Uterus (tissue), 2 donors: Measurements from ENCODE around the gene KCTD21.

ENCODE experiments used
- POLR2A ChIP-seq, 2 donors: fragments of 450-650 bp; IDR thresholded peaks; one replicate each; pipeline ENCODE4 v1.6.1; 2016; ENCODE audit warnings: antibody characterized with exemption in 2 of 2, mild to moderate bottlenecking in 1 of 2, moderate library complexity in 1 of 2
- TF ChIP-seq, protein P1 (sequence below), 4 experiments: fragments of 200-600 bp in 2 of 4; fragments of 450-650 bp in 2 of 4; sonication (generic) in 2 of 4; IDR thresholded peaks; one replicate each; pipeline ENCODE4 v1.5.1; 2016 to 2019; ENCODE audit warnings: antibody characterized with exemption in 4 of 4, mild to moderate bottlenecking in 2 of 4, moderate library complexity in 1 of 4

DNA sequence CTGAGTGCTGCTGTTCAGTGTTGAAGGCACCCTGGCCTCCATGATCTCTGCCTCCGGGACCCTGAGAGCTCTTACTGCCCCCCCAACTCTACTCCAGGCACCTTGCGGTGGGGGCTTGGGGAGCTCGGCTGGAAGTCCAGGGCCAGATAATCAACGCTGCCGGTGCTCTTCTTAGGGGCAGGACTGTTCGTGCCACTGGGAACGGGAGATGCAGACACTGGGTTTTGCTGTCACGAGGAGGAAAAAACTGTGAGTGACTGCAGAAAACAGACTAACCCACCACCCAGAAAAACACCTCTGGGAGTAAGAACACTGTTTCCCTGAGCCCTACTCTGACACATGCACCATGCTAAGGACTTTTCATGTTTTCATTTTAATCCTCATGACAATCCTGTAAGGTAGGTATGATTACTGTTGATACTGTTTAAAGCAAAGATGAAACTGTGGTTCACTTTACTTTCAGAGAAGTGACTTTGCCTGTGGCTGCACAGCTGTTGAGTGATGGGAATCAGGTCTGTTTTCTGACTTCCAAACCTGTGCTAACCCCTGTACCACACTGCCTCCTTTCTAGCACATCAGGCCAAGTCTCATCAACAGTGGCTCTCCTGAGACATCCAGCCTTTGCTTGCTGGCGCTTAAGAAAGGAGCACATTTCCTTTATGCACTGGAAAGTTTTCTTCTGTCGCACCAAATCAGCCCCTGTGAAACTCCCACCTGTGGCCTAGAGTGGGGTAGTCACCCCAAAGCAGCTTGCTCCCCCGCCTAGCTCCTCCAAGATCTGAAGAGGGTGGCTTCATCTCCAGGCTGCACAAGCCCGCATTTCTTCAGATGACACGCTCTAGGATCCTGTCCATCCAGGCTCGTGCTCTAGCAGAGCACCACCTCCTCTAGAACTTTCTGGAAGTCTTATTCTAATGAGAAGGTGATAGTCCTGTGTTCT lies 32.1 kb upstream of the KCTD21 start:
- TF ChIP-seq, protein P1, sequence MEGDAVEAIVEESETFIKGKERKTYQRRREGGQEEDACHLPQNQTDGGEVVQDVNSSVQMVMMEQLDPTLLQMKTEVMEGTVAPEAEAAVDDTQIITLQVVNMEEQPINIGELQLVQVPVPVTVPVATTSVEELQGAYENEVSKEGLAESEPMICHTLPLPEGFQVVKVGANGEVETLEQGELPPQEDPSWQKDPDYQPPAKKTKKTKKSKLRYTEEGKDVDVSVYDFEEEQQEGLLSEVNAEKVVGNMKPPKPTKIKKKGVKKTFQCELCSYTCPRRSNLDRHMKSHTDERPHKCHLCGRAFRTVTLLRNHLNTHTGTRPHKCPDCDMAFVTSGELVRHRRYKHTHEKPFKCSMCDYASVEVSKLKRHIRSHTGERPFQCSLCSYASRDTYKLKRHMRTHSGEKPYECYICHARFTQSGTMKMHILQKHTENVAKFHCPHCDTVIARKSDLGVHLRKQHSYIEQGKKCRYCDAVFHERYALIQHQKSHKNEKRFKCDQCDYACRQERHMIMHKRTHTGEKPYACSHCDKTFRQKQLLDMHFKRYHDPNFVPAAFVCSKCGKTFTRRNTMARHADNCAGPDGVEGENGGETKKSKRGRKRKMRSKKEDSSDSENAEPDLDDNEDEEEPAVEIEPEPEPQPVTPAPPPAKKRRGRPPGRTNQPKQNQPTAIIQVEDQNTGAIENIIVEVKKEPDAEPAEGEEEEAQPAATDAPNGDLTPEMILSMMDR (IDR thresholded peaks at IDR 0.05), result no peak
- TF ChIP-seq POLR2A (IDR thresholded peaks at IDR 0.05), result no peak
